IMR-90 (cell line): ENCODE data around the gene KCNT1.

Source experiments
- BHLHE40 ChIP-seq: fragments of 150-350 bp; IDR thresholded peaks from 2 replicates; pipeline ENCODE4 v1.6.1; 2016; ENCODE audit warnings: mild to moderate bottlenecking, low read depth, low read length
- CHD1 ChIP-seq: IDR thresholded peaks from 2 replicates; pipeline ENCODE4 v1.6.1; 2012; ENCODE audit warnings: low read depth, low read length, improper control_type of control experiment
- CTCF ChIP-seq: conservative IDR thresholded peaks from 2 replicates; pipeline ENCODE4 v1.5.1; 2012; ENCODE audit warnings: mild to moderate bottlenecking, low read depth, low read length, improper control_type of control experiment
- ELK1 ChIP-seq: fragments of 150-350 bp; IDR thresholded peaks from 2 replicates; pipeline ENCODE4 v1.6.1; 2016; ENCODE audit warnings: low read depth, mild to moderate bottlenecking, low read length, moderate library complexity, borderline replicate concordance
- FOS ChIP-seq: fragments of 150-350 bp; IDR thresholded peaks from 2 replicates; pipeline ENCODE4 v1.6.1; 2016; ENCODE audit warnings: low read depth, low read length
- MAFK ChIP-seq: IDR thresholded peaks from 2 replicates; pipeline ENCODE4 v1.6.1; 2012; ENCODE audit warnings: low read depth, low read length, improper control_type of control experiment
- MXI1 ChIP-seq: IDR thresholded peaks from 2 replicates; pipeline ENCODE4 v1.6.1; 2012; ENCODE audit warnings: low read depth, mild to moderate bottlenecking, low read length, moderate library complexity, borderline replicate concordance
- NFE2L2 ChIP-seq: fragments of 150-350 bp; IDR thresholded peaks from 2 replicates; pipeline ENCODE4 v1.6.1; 2016; ENCODE audit warnings: low read depth, mild to moderate bottlenecking, low read length
- POLR2A ChIP-seq: IDR thresholded peaks from 2 replicates; pipeline ENCODE4 v1.6.1; 2012; ENCODE audit warnings: mild to moderate bottlenecking, low read depth, low read length
- RAD21 ChIP-seq: IDR thresholded peaks from 2 replicates; pipeline ENCODE4 v1.6.1; 2012; ENCODE audit warnings: low read length, improper control_type of control experiment
- RFX5 ChIP-seq: IDR thresholded peaks from 2 replicates; pipeline ENCODE4 v1.8.0; 2012; ENCODE audit warnings: low read depth, mild to moderate bottlenecking, low read length, moderate library complexity
- SMC3 ChIP-seq: fragments of 150-350 bp; IDR thresholded peaks from 2 replicates; pipeline ENCODE4 v1.6.1; 2016; ENCODE audit warnings: low read depth, mild to moderate bottlenecking, antibody characterized with exemption, low read length, moderate library complexity
- TF ChIP-seq, protein P1 (sequence below): fragments of 150-350 bp; IDR thresholded peaks from 2 replicates; pipeline ENCODE4 v1.6.1; 2017; ENCODE audit warnings: mild to moderate bottlenecking, antibody characterized with exemption, low read length, low read depth

DNA sequence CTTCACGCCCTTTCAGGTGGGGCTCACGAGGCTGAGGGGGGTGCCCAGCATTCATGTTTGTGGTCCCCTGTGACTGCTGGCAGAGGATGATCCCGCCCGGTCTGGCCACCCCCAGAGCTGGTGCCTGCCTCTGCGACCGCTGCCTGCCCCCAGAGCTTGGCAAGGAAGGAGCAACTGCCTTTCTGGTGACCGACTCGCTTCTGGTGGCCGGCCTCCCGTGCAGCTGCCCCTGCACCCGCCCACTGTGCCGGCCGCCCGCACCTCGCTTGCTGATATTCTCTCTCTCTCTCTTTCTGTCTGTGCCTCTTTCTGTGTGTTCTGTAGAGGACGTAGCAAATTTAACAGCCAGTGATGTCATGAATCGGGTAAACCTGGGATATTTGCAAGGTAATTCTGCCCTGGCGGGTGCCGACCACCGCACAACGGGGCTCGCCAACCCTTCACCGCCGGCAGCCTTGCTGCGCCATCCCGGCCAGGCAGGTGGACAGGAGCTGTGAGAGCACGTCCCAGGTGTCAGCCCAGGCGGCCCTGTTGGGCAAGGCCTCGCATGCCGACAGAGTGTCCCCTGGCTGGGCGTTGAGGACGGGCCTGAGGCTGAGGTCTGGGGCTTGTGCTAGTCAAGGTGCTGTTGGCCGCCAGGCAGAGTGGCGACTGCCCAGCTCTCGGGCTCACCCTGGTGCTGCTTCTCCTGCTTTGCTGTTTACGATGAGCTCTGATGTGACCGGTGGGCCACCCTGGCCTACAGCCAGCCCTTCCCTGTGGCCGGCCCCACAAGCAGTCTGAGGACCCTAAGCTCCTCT, 86.0 kb downstream of the KCNT1 start:
- TF ChIP-seq CTCF (no peak), POLR2A (no peak), MXI1 (no peak), NFE2L2 (no peak), BHLHE40 (no peak), RAD21 (no peak), CHD1 (no peak), MAFK (no peak), RFX5 (no peak), FOS (no peak), SMC3 (no peak), ELK1 (no peak)
- TF ChIP-seq, protein P1, sequence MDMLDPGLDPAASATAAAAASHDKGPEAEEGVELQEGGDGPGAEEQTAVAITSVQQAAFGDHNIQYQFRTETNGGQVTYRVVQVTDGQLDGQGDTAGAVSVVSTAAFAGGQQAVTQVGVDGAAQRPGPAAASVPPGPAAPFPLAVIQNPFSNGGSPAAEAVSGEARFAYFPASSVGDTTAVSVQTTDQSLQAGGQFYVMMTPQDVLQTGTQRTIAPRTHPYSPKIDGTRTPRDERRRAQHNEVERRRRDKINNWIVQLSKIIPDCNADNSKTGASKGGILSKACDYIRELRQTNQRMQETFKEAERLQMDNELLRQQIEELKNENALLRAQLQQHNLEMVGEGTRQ = no peak
